HEK293 (cell line): ENCODE results near the gene LGALS7.
A peak's percentile ranks its signal among the peaks of the same experiment; 100 is the strongest.

ENCODE experiments used
- CTCF ChIA-PET: fragments of 350-600 bp; formaldehyde crosslinking; extraction: SDS; loops from one replicate; lab custom pipeline; 2021; ENCODE audit warnings: antibody characterized with exemption; lab: Yijun Ruan, JAX
- POLR2A ChIA-PET: fragments of 300-600 bp; formaldehyde crosslinking; extraction: SDS; loops from one replicate; lab custom pipeline; 2020; ENCODE audit warnings: antibody characterized with exemption, inconsistent platforms; lab: Yijun Ruan, JAX
- H3K27ac ChIP-seq: fragments of 200-500 bp; sonication (Bioruptor generic); 2 replicates; pipeline ENCODE4 v1.5.1; 2014; ENCODE audit warnings: low read depth, low read length, control low read depth, inconsistent platforms; ENCODE audit errors: extremely low read depth
- H3K36me3 ChIP-seq, 2 experiments: fragments of 200-500 bp in 1 of 2; sonication (Bioruptor generic) in 1 of 2; 1 replicate in 1 of 2; 2 replicates in 1 of 2; pipeline ENCODE4 v1.5.1; 2014 to 2017; ENCODE audit warnings: inconsistent platforms in 2 of 2, low read length in 2 of 2; ENCODE audit not compliant: control insufficient read depth in 2 of 2, insufficient read depth in 1 of 2
- H3K4me1 ChIP-seq: fragments of 200-500 bp; sonication (Bioruptor generic); 2 replicates; pipeline ENCODE4 v1.5.1; 2014; ENCODE audit warnings: mild to moderate bottlenecking, low read length, inconsistent platforms; ENCODE audit not compliant: control insufficient read depth, insufficient read depth
- H3K4me3 ChIP-seq: 2 replicates; pipeline ENCODE4 v1.5.1; 2011; ENCODE audit warnings: low read depth, mild to moderate bottlenecking, control low read depth, low read length, moderate library complexity
- H3K9me3 ChIP-seq: fragments of 200-500 bp; sonication (Bioruptor generic); 2 replicates; pipeline ENCODE4 v1.5.1; 2014; ENCODE audit warnings: low read depth, low read length, inconsistent platforms; ENCODE audit not compliant: control insufficient read depth, insufficient read depth
- AEBP2 ChIP-seq: fragments of 450-650 bp; formaldehyde crosslinking; IDR thresholded peaks from 2 replicates; pipeline ENCODE4 v1.5.1; 2016; ENCODE audit warnings: missing biosample characterization, missing genetic modification characterization, borderline replicate concordance
- BCL11A ChIP-seq: fragments of 450-650 bp; formaldehyde crosslinking; IDR thresholded peaks from 2 replicates; pipeline ENCODE4 v1.5.1; 2016; ENCODE audit warnings: low read depth, missing biosample characterization, missing genetic modification characterization
- EGR2 ChIP-seq: fragments of 450-650 bp; formaldehyde crosslinking; IDR thresholded peaks from 2 replicates; pipeline ENCODE4 v1.5.1; 2016; ENCODE audit warnings: low read depth, missing biosample characterization, missing genetic modification characterization
- IKZF3 ChIP-seq: fragments of 450-650 bp; IDR thresholded peaks from 2 replicates; pipeline ENCODE4 v1.5.0; 2018; ENCODE audit warnings: missing biosample characterization, mild to moderate bottlenecking, missing genetic modification characterization, moderate library complexity
- KLF8 ChIP-seq: fragments of 450-650 bp; formaldehyde crosslinking; IDR thresholded peaks from 2 replicates; pipeline ENCODE4 v1.5.1; 2016; ENCODE audit warnings: missing biosample characterization, missing genetic modification characterization
- SP3 ChIP-seq: fragments of 450-650 bp; formaldehyde crosslinking; IDR thresholded peaks from 2 replicates; pipeline ENCODE4 v1.5.1; 2016; ENCODE audit warnings: missing biosample characterization, missing genetic modification characterization
- SP7 ChIP-seq: fragments of 450-650 bp; formaldehyde crosslinking; IDR thresholded peaks from 2 replicates; pipeline ENCODE4 v1.5.1; 2016; ENCODE audit warnings: missing biosample characterization, missing genetic modification characterization
- TRIM28 ChIP-seq: IDR thresholded peaks from 2 replicates; pipeline ENCODE4 v1.6.1; 2011; ENCODE audit warnings: low read length, control low read depth, borderline replicate concordance
- ZBTB11 ChIP-seq: fragments of 450-650 bp; formaldehyde crosslinking; conservative IDR thresholded peaks from 2 replicates; pipeline ENCODE4 v1.5.1; 2016; ENCODE audit warnings: low read depth, missing biosample characterization, missing genetic modification characterization
- ZBTB8A ChIP-seq: fragments of 450-650 bp; formaldehyde crosslinking; IDR thresholded peaks from 2 replicates; pipeline ENCODE4 v1.5.1; 2016; ENCODE audit warnings: missing biosample characterization, missing genetic modification characterization
- ZFHX2 ChIP-seq: fragments of 450-650 bp; formaldehyde crosslinking; conservative IDR thresholded peaks from 2 replicates; pipeline ENCODE4 v1.5.1; 2016; ENCODE audit warnings: missing biosample characterization, missing genetic modification characterization
- ZFP69B ChIP-seq: fragments of 450-650 bp; formaldehyde crosslinking; IDR thresholded peaks from 2 replicates; pipeline ENCODE4 v1.5.1; 2016; ENCODE audit warnings: missing biosample characterization, missing genetic modification characterization
- ZNF133 ChIP-seq: fragments of 450-650 bp; formaldehyde crosslinking; IDR thresholded peaks from 2 replicates; pipeline ENCODE4 v1.5.1; 2016; ENCODE audit warnings: missing biosample characterization, missing genetic modification characterization
- ZNF211 ChIP-seq: fragments of 450-650 bp; formaldehyde crosslinking; IDR thresholded peaks from 2 replicates; pipeline ENCODE4 v1.5.1; 2016; ENCODE audit warnings: low read depth, missing biosample characterization, missing genetic modification characterization
- ZNF248 ChIP-seq: fragments of 450-650 bp; formaldehyde crosslinking; IDR thresholded peaks from 2 replicates; pipeline ENCODE4 v1.5.1; 2017; ENCODE audit warnings: missing biosample characterization, missing genetic modification characterization
- ZNF362 ChIP-seq: fragments of 450-650 bp; formaldehyde crosslinking; IDR thresholded peaks from 2 replicates; pipeline ENCODE4 v1.5.1; 2016; ENCODE audit warnings: missing biosample characterization, missing genetic modification characterization
- ZNF501 ChIP-seq: fragments of 450-650 bp; formaldehyde crosslinking; IDR thresholded peaks from 2 replicates; pipeline ENCODE4 v1.5.1; 2016; ENCODE audit warnings: missing biosample characterization, missing genetic modification characterization
- ZNF513 ChIP-seq: fragments of 450-650 bp; IDR thresholded peaks from 2 replicates; pipeline ENCODE4 v1.5.1; 2018; ENCODE audit warnings: missing biosample characterization, missing genetic modification characterization
- ZNF692 ChIP-seq: fragments of 450-650 bp; formaldehyde crosslinking; IDR thresholded peaks from 2 replicates; pipeline ENCODE4 v1.5.1; 2016; ENCODE audit warnings: missing biosample characterization, missing genetic modification characterization
- ZNF830 ChIP-seq: fragments of 450-650 bp; IDR thresholded peaks from 2 replicates; pipeline ENCODE4 v1.5.0; 2018; ENCODE audit warnings: missing biosample characterization, missing genetic modification characterization, low read depth, mild to moderate bottlenecking, moderate library complexity
- ZXDB ChIP-seq: fragments of 450-650 bp; formaldehyde crosslinking; IDR thresholded peaks from 2 replicates; pipeline ENCODE4 v1.5.1; 2016; ENCODE audit warnings: missing biosample characterization, missing genetic modification characterization

The LGALS7 gene

GRCh38 chr19:38729653-38730469 lies 43.5 kb downstream of the LGALS7 start (continued):
- TF ChIP-seq ZNF362: peak; percentile 99
- peak; percentile 92 for TF ChIP-seq ZFP69B (tag by site-specific recombination)
- peak; percentile 79 for TF ChIP-seq KLF8 (tag by site-specific recombination)
- TF ChIP-seq ZXDB: 0 out of 2 replicates have a peak, but pooled peaks have one; percentile 23
- peak; percentile 56; the same call in 1 of the 2 replicates for TF ChIP-seq SP7 (tag by site-specific recombination)
- TF ChIP-seq SP3 (tag by site-specific recombination): no peak
- 0 out of 2 replicates have a peak, but pooled peaks have one; percentile 51 for TF ChIP-seq IKZF3 (tag by site-specific recombination)
- no peak for TF ChIP-seq AEBP2 (tag by site-specific recombination)
- 0 out of 2 replicates have a peak, but pooled peaks have one; percentile 21 for TF ChIP-seq ZBTB8A (tag by site-specific recombination)
- no peak for TF ChIP-seq ZNF830
- TF ChIP-seq ZBTB11 (tag by site-specific recombination): peak; percentile 22; the same call in 1 of the 2 replicates

GRCh38 chr19:38728752-38729541 lies 44.4 kb downstream of the LGALS7 start:
- peaks cover 69% of the 10 kb centered on the region in 2 experiments for H3K36me3 ChIP-seq
- H3K4me1 ChIP-seq: no peaks in the 10 kb centered on the region
- ChIA-PET CTCF (interaction anchor here (0.6 to 2.2 kb wide), 9 partner anchors 10 to 440 kb away, joined by 3 to 9 read pairs (median 4); partner anchors contain the start of genes MRPS12 and SARS2), POLR2A (interaction anchor here (0.6 to 1.4 kb wide), 2 partner anchors 45 to 81 kb away, joined by 4 to 6 read pairs; partner anchors contain the start of gene ACTN4)
- no peaks in the 10 kb centered on the region for H3K9me3 ChIP-seq
- H3K27ac ChIP-seq: peak overlapping the region; percentile 37; the same call in 1 of the 2 replicates
- no peak overlapping the region for H3K4me3 ChIP-seq
- TF ChIP-seq ZNF513 (tag by site-specific recombination) (no peak), ZNF692 (tag by site-specific recombination) (no peak), ZXDB (no peak), ZNF133 (no peak), ZNF501 (tag by site-specific recombination) (0 out of 2 replicates have a peak, but pooled peaks have one; percentile 18), ZNF248 (tag by site-specific recombination) (no peak), TRIM28 (no peak), EGR2 (0 out of 2 replicates have a peak, but pooled peaks have one; percentile 19), ZFHX2 (tag by site-specific recombination) (peak; percentile 46; the same call in 1 of the 2 replicates), BCL11A (tag by site-specific recombination) (peak; percentile 18; the same call in 1 of the 2 replicates), ZNF211 (tag by site-specific recombination) (no peak)
